K562 (cell line): ENCODE data around the gene UGT8. TPM values are rescaled to one million over a fixed set of nuclear protein-coding genes. Genes with fewer than 3 reads are reported as not detected.

ENCODE experiments used
- ATAC-seq: fragments of 200-7000 bp; cut with Tn5 transposase; 3 replicates; pipeline ENCODE4 v1.9.1; 2020; ENCODE audit warnings: moderate library complexity
- BruUV-seq: library from RNA; stranded (reverse); fragments of 400-500 nt; replicated peaks from 2 replicates; lab custom pipeline; 2021; lab: Mats Ljungman, UMichigan
- CTCF ChIA-PET: fragments of 300-600 bp; formaldehyde crosslinking; extraction: SDS; loops from one replicate; lab custom pipeline; 2021; ENCODE audit warnings: low intra/inter-chr PET ratio; lab: Yijun Ruan, JAX
- POLR2A ChIA-PET: fragments of 300-600, 350-650 bp; sonication (Branson Sonifier 250); formaldehyde crosslinking; extraction: SDS; loops from one replicate; lab custom pipeline; 2021; ENCODE audit warnings: antibody characterized with exemption, inconsistent platforms; lab: Yijun Ruan, JAX
- DNase-seq, 4 experiments: peaks; one replicate each; pipeline versions ENCODE4 v3.0.0 to v3.0.0-alpha.2; 2011 to 2018; ENCODE audit warnings: low spot score in 3 of 4, mixed read lengths in 3 of 4; ENCODE audit errors: extremely low read depth in 1 of 4
- FAIRE-seq: peaks from 2 replicates; lab custom pipeline; 2011; peaks lifted over from hg19 to GRCh38; lab: Jason Lieb, UNC
- H2AFZ ChIP-seq: 2 replicates; pipeline ENCODE4 v1.6.0; 2011; ENCODE audit warnings: low read depth, low read length, control low read depth, inconsistent platforms
- H3K27ac ChIP-seq: fragments of 200-600 bp; 3 replicates; pipeline ENCODE4 v1.8.0; 2011; ENCODE audit warnings: low read depth, mild to moderate bottlenecking, control low read depth, inconsistent platforms, low read length, moderate library complexity, mixed read lengths; ENCODE audit errors: extremely low read depth
- H3K27me3 ChIP-seq, 2 experiments: fragments of 300-600 bp in 1 of 2; 2 replicates in 1 of 2; 3 replicates in 1 of 2; pipeline versions ENCODE4 v1.6.0 to v1.8.0; 2011; ENCODE audit warnings: inconsistent platforms in 2 of 2, low read length in 2 of 2, mild to moderate bottlenecking in 1 of 2, mixed read lengths in 1 of 2, moderate library complexity in 1 of 2; ENCODE audit not compliant: control insufficient read depth in 2 of 2, insufficient read depth in 2 of 2
- H3K36me3 ChIP-seq: fragments of 300-600 bp; 3 replicates; pipeline ENCODE4 v1.8.0; 2011; ENCODE audit warnings: mild to moderate bottlenecking, low read length, inconsistent platforms; ENCODE audit not compliant: control insufficient read depth, insufficient read depth
- H3K4me1 ChIP-seq, 2 experiments: fragments of 200-600 bp in 1 of 2; replicated peaks in 1 of 2; 2 replicates in 1 of 2; 3 replicates in 1 of 2; pipeline versions ENCODE4 v1.5.1 to v1.8.0; 2011; ENCODE audit warnings: inconsistent platforms in 2 of 2, low read length in 2 of 2, mild to moderate bottlenecking in 1 of 2, mixed read lengths in 1 of 2, moderate library complexity in 1 of 2; ENCODE audit not compliant: control insufficient read depth in 2 of 2, insufficient read depth in 2 of 2
- H3K4me2 ChIP-seq: 2 replicates; pipeline ENCODE4 v1.6.1; 2011; ENCODE audit warnings: low read length, control low read depth, inconsistent platforms, mixed read lengths; ENCODE audit not compliant: insufficient read depth
- H3K4me3 ChIP-seq: fragments of 200-600 bp; sonication (generic), shearing (Covaris generic); 2 replicates; pipeline ENCODE4 v1.5.1; 2016; ENCODE audit warnings: control low read depth, inconsistent platforms
- H3K79me2 ChIP-seq: fragments of 200-600 bp; 3 replicates; pipeline ENCODE4 v1.8.0; 2011; ENCODE audit warnings: low read length, inconsistent platforms; ENCODE audit not compliant: control insufficient read depth, insufficient read depth
- H3K9ac ChIP-seq, 2 experiments: 2 replicates each; pipeline versions ENCODE4 v1.6.0 to v1.6.1; 2011; ENCODE audit warnings: low read depth in 2 of 2, low read length in 2 of 2, control low read depth in 1 of 2, inconsistent platforms in 1 of 2, mild to moderate bottlenecking in 1 of 2, mixed read lengths in 1 of 2; ENCODE audit not compliant: insufficient read depth in 1 of 2
- H3K9me1 ChIP-seq: one replicate; pipeline ENCODE4 v1.6.0; 2011; ENCODE audit warnings: inconsistent platforms, mild to moderate bottlenecking, low read length, moderate library complexity; ENCODE audit not compliant: control insufficient read depth, insufficient read depth
- H3K9me3 ChIP-seq: replicated peaks from 2 replicates; pipeline ENCODE4 v1.5.1; 2011; ENCODE audit warnings: low read depth, low read length, inconsistent platforms; ENCODE audit not compliant: control insufficient read depth, insufficient read depth
- H4K20me1 ChIP-seq: replicated peaks from 2 replicates; pipeline ENCODE4 v1.6.1; 2011; ENCODE audit warnings: low read length, inconsistent platforms, mixed read lengths; ENCODE audit not compliant: control insufficient read depth, insufficient read depth
- ARID3B ChIP-seq: fragments of 250-450 bp; sonication (Bioruptor Pico); IDR thresholded peaks from 2 replicates; pipeline ENCODE4 v1.4.0; 2020; ENCODE audit warnings: borderline replicate concordance
- EGR1 ChIP-seq: fragments of 450-650 bp; conservative IDR thresholded peaks from 2 replicates; pipeline ENCODE4 v1.6.1; 2017; ENCODE audit warnings: mild to moderate bottlenecking
- SFPQ ChIP-seq: fragments of 200-400 bp; formaldehyde crosslinking; IDR thresholded peaks from 2 replicates; pipeline ENCODE4 v1.6.1; 2017; ENCODE audit warnings: mild to moderate bottlenecking, low read depth, low read length, moderate library complexity
- ZNF134 ChIP-seq: fragments of 250-450 bp; sonication (Bioruptor Pico); conservative IDR thresholded peaks from 2 replicates; pipeline ENCODE4 v1.4.0; 2020
- ZNF507 ChIP-seq: conservative IDR thresholded peaks from 2 replicates; pipeline ENCODE4 v1.6.1; 2017; ENCODE audit warnings: missing genetic modification characterization, missing compliant biosample characterization
- ZNF609 ChIP-seq: sonication (generic); formaldehyde crosslinking; IDR thresholded peaks from 2 replicates; pipeline ENCODE4 v1.8.1; 2023; ENCODE audit warnings: missing genetic modification reagents, mild to moderate bottlenecking, borderline replicate concordance
- ZNF766 ChIP-seq: fragments of 200-800 bp; sonication (Bioruptor generic); conservative IDR thresholded peaks from 2 replicates; pipeline ENCODE4 v1.6.1; 2016; ENCODE audit warnings: missing genetic modification characterization, missing compliant biosample characterization
- WGBS: fragments of 100-300 bp; shearing (Covaris generic); methylation state at CpG from one replicate; pipeline ENCODE4 v1.1.6; 2016; ENCODE audit warnings: low coverage, mixed read lengths; ENCODE audit not compliant: insufficient coverage; ENCODE audit errors: missing lambda C conversion rate; 5-methylcytosine and 5-hydroxymethylcytosine counted together
- in situ Hi-C: fragments of 300-500 bp; cut with MboI; formaldehyde crosslinking; loops from 4 replicates; pipeline ENCODE4 v1.15.0; 2018; ENCODE audit warnings: inconsistent platforms, mixed read lengths
- intact Hi-C: fragments of 100-400 bp; cut with micrococcal nuclease; formaldehyde crosslinking; loops from 2 replicates; pipeline ENCODE4 v1.14.2; 2022
- polyA plus RNA-seq, 8 experiments: library from polyadenylated mRNA; depleted of rRNA in 4 of 8; stranded (reverse) in 5 of 8; unstranded in 3 of 8; fragments of >200 nt; fragmentation: Nextera tagmentation in 2 of 8; fragmentation: Illumina TruSeq in 1 of 8; extraction: Ambion mirVana in 2 of 8; extraction: Trizol in 1 of 8; gene quantifications; 2 replicates each; pipeline versions ENCODE4 v1.2.1 to v1.2.3, GENCODE V29; 2011 to 2014; ENCODE audit warnings: inconsistent platforms in 1 of 8, missing spikeins in 1 of 8
- total RNA-seq, 7 experiments: library from RNA; depleted of rRNA in 6 of 7; stranded (reverse); fragments of >200 nt in 6 of 7; fragmentation: Illumina TruSeq in 2 of 7; extraction: Trizol in 2 of 7; gene quantifications; 2 replicates each; pipeline versions ENCODE4 v1.2.1 to v1.2.3, GENCODE V29; 2011 to 2021; ENCODE audit warnings: low replicate concordance in 1 of 7

UGT8 gene
- total and polyA plus RNA-seq, 9 of the 15 experiments (the other 6 are each of a cell fraction or from before 2014, with no cell fraction given): 3.0 to 10.7 (median 6.0) TPM

GRCh38 chr4:114603497-114603896 lies 4.9 kb downstream of the UGT8 start:
- intact Hi-C loops: no loop called here
- no TSS peak for BruUV-seq
- H3K9me3 ChIP-seq: no peaks in the 10 kb centered on the region
- ChIA-PET CTCF (no interaction called here), POLR2A (no interaction called here)
- no peaks in the 10 kb centered on the region for H3K27me3 ChIP-seq
- WGBS: 2% methylated on average over 4 of the region's 5 CpGs
- TF ChIP-seq ZNF134 (CRISPR knock-in tag) (no peak), ARID3B (CRISPR knock-in tag) (no peak), ZNF507 (tag) (no peak), ZNF766 (CRISPR knock-in tag) (no peak), SFPQ (no peak), EGR1 (0 out of 2 replicates have a peak, but pooled peaks have one; percentile 15), ZNF609 (no peak)
- H4K20me1 ChIP-seq: no peaks in the 10 kb centered on the region
- no peak for DNase-seq
- H3K9ac ChIP-seq: peak overlapping the region; percentile 26 to 57; a peak in 3 of 4 replicates
- H3K4me3 ChIP-seq: peak overlapping the region; percentile 18; the same call in 1 of the 2 replicates
- in situ Hi-C loops: no loop called here
- no peak for ATAC-seq
- peaks cover 65% of the 10 kb centered on the region for H3K79me2 ChIP-seq
- no peaks in the 10 kb centered on the region for H3K36me3 ChIP-seq
- H2AFZ ChIP-seq: 0 out of 2 replicates have a peak overlapping the region, but pooled peaks have one; percentile 9
- H3K4me2 ChIP-seq: peak overlapping the region; percentile 39
- H3K9me1 ChIP-seq: no peaks in the 10 kb centered on the region
- FAIRE-seq: peak; percentile 19
- H3K27ac ChIP-seq: peak overlapping the region; percentile 44; the same call in 2 of the 3 replicates
- no peaks in the 10 kb centered on the region; a peak in 1 of 5 replicates for H3K4me1 ChIP-seq
